ENCODE data around the gene DDX60.
"Not testable (repeated sequence)": the region's sequence is repeated elsewhere in the genome, so short reads cannot be mapped to it uniquely, and the experiment has no call there.

DNA sequence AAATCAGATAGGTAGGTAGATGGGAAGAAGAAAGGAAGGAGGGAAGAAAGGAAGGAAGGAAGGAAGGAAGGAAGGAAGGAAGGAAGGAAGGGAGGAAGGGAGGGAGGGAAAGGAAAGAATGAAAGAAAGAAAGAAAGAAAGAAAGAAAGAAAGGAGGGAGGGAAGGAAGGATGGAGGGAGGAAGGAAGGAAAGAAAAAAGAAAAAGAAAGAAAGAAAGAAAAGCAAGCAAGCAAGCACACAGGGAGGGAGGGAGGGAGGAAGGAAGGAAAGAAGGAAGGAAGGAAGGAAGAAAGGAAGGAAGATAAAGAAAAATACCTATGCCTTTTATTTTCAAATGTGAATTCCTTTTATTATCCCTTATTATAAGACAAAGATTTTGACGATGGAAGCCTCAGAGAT, 32.7 kb downstream of the DDX60 start:
- TF ChIP-seq, protein P1, sequence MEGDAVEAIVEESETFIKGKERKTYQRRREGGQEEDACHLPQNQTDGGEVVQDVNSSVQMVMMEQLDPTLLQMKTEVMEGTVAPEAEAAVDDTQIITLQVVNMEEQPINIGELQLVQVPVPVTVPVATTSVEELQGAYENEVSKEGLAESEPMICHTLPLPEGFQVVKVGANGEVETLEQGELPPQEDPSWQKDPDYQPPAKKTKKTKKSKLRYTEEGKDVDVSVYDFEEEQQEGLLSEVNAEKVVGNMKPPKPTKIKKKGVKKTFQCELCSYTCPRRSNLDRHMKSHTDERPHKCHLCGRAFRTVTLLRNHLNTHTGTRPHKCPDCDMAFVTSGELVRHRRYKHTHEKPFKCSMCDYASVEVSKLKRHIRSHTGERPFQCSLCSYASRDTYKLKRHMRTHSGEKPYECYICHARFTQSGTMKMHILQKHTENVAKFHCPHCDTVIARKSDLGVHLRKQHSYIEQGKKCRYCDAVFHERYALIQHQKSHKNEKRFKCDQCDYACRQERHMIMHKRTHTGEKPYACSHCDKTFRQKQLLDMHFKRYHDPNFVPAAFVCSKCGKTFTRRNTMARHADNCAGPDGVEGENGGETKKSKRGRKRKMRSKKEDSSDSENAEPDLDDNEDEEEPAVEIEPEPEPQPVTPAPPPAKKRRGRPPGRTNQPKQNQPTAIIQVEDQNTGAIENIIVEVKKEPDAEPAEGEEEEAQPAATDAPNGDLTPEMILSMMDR (conservative IDR thresholded peaks at IDR 0.05; ENCODE audit: low read length) = not testable (repeated sequence)
- not testable (repeated sequence) for TF ChIP-seq EZH2phosphoT487 (IDR thresholded peaks at IDR 0.05; ENCODE audit: borderline replicate concordance, low read depth, low read length)
